Body of pancreas (tissue), 4 donors: ENCODE measurements around the gene GRIA4.

Experiments
- POLR2A ChIP-seq, 3 donors: fragments of 450-650 bp; IDR thresholded peaks; one replicate each; pipeline ENCODE4 v1.6.1; 2016; ENCODE audit warnings: antibody characterized with exemption in 3 of 3, mild to moderate bottlenecking in 2 of 3
- TF ChIP-seq, protein P1 (sequence below), 7 experiments: fragments of 450-650 bp in 4 of 7; fragments of 200-600 bp in 3 of 7; sonication (generic) in 3 of 7; IDR thresholded peaks; one replicate each; pipeline ENCODE4 v1.5.1; 2016 to 2019; ENCODE audit warnings: antibody characterized with exemption in 7 of 7

- TF ChIP-seq, protein P1, sequence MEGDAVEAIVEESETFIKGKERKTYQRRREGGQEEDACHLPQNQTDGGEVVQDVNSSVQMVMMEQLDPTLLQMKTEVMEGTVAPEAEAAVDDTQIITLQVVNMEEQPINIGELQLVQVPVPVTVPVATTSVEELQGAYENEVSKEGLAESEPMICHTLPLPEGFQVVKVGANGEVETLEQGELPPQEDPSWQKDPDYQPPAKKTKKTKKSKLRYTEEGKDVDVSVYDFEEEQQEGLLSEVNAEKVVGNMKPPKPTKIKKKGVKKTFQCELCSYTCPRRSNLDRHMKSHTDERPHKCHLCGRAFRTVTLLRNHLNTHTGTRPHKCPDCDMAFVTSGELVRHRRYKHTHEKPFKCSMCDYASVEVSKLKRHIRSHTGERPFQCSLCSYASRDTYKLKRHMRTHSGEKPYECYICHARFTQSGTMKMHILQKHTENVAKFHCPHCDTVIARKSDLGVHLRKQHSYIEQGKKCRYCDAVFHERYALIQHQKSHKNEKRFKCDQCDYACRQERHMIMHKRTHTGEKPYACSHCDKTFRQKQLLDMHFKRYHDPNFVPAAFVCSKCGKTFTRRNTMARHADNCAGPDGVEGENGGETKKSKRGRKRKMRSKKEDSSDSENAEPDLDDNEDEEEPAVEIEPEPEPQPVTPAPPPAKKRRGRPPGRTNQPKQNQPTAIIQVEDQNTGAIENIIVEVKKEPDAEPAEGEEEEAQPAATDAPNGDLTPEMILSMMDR (IDR thresholded peaks at IDR 0.05), result no peak
- no peak for TF ChIP-seq POLR2A (IDR thresholded peaks at IDR 0.05)
Observed at GRCh38 chr11:105960252-105961245, 350.7 kb downstream of the GRIA4 start.
